SIG-M5 treated with dmso at 0.1 percent for 504 hours (cell line): Measurements from ENCODE around the gene MORC2.

Source experiments
- DNase-seq: peaks from one replicate; lab custom pipeline; 2025; ENCODE audit not compliant: unreplicated experiment; lab: John Stamatoyannopoulos, UW

MORC2 gene

DNA sequence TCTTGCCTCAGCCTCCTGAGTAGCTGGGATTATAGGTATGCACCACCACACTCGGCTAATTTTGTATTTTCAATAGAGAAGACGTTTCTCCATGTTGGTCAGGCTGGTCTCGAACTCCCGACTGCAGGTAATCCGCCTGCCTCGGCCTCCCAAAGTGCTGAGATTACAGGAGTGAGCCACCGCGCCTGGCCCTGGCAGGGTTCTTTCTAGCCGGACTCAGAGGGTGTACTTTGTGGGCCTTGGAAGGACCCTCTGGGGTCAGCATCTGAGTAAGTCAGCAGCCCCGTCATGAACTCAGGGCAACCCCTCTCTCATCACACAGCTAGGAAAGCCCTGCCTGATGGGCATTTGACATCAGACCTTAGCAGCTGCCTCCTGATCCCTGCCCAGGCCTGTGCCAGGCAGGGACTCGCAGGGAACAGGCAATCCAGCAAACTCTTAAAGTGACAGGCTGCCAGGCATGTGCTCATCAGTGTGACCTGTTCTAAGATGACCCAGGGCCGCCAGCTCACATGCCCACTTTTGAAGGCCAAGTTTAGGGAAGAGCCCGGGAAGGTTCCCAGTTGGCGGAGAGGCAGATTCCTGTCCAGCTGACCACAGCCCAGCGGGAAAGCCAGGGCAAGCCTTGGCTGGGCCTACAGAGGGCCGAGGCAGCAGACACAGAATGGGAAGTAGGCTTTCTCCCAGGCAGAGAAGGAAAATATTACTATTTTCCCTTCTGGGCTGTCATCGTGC lies 92.9 kb downstream of the MORC2 start:
- DNase-seq = no peak
